ENCODE results near the gene HDAC11.

The HDAC11 gene

GRCh38 chr3:13548696-13549622 lies 68.9 kb downstream of the HDAC11 start, which contains the start of gene FBLN2:
TSS of gene FBLN2 (plus strand) at chr3:13549125. CDS start at chr3:13570356, 21,231 bp downstream.
- in situ Hi-C loops (cut with HindIII; ENCODE audit: low sequenced_read_pairs): no loop called here
- TF ChIP-seq, protein P1, sequence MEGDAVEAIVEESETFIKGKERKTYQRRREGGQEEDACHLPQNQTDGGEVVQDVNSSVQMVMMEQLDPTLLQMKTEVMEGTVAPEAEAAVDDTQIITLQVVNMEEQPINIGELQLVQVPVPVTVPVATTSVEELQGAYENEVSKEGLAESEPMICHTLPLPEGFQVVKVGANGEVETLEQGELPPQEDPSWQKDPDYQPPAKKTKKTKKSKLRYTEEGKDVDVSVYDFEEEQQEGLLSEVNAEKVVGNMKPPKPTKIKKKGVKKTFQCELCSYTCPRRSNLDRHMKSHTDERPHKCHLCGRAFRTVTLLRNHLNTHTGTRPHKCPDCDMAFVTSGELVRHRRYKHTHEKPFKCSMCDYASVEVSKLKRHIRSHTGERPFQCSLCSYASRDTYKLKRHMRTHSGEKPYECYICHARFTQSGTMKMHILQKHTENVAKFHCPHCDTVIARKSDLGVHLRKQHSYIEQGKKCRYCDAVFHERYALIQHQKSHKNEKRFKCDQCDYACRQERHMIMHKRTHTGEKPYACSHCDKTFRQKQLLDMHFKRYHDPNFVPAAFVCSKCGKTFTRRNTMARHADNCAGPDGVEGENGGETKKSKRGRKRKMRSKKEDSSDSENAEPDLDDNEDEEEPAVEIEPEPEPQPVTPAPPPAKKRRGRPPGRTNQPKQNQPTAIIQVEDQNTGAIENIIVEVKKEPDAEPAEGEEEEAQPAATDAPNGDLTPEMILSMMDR (IDR thresholded peaks at IDR 0.05; ENCODE audit: low read depth, low read length): no peak
- DNase-seq (ENCODE audit: low read depth, low spot score): no peak
- peak within 1 kb of the TSS; percentile 23 for H3K4me3 ChIP-seq (ENCODE audit: low read depth, low read length)

DNA sequence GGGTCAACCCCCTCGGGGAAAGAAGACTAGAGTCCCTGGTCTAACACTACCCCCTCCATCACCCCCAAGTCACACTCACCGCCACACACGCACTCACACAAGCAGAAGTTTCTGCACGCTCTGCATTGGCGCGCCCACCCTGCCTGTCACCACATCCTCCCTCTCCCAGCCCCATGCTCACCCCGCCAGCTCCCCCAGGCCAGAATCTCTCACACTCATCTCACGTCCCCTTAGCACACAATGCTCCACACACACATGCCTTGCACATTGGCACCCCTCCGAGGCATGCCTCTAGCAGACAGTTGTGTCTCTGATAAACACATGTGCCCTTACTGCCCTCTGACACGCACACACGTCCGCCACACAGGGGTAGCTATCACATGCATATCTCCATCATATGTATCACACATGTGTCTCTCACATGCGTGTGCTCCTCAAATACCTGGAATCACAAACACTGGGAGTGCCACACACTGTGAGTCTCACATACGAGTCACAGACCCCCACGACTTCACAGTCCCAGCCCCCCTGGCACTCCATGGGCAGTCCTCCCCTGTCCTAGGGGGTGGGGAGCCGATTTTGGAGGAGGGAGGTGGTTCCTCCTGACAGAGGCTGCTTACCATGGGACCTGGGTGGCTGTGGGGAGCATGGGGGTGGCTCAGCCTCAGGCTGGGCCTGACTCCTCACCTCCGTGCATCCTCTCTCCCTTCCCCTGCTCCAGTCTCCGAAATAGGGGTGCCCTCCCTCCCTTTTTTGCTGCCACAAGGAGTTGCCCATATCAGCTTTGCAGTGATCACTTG lies 69.7 kb downstream of the HDAC11 start:
- peak overlapping the region; percentile 21 for H3K4me3 ChIP-seq (ENCODE audit: low read depth, low read length)
- in situ Hi-C loops (cut with HindIII; ENCODE audit: low sequenced_read_pairs): no loop called here
- DNase-seq (ENCODE audit: low read depth, low spot score): no peak
- TF ChIP-seq, protein P1 (IDR thresholded peaks at IDR 0.05; ENCODE audit: low read depth, low read length): no peak

GRCh38 chr3:13550423-13550690 lies 70.3 kb downstream of the HDAC11 start:
- H3K4me3 ChIP-seq (ENCODE audit: low read depth, low read length): no peak overlapping the region
- in situ Hi-C loops (cut with HindIII; ENCODE audit: low sequenced_read_pairs): no loop called here
- no peak for DNase-seq (ENCODE audit: low read depth, low spot score)
- TF ChIP-seq, protein P1 (IDR thresholded peaks at IDR 0.05; ENCODE audit: low read depth, low read length): no peak

DNA sequence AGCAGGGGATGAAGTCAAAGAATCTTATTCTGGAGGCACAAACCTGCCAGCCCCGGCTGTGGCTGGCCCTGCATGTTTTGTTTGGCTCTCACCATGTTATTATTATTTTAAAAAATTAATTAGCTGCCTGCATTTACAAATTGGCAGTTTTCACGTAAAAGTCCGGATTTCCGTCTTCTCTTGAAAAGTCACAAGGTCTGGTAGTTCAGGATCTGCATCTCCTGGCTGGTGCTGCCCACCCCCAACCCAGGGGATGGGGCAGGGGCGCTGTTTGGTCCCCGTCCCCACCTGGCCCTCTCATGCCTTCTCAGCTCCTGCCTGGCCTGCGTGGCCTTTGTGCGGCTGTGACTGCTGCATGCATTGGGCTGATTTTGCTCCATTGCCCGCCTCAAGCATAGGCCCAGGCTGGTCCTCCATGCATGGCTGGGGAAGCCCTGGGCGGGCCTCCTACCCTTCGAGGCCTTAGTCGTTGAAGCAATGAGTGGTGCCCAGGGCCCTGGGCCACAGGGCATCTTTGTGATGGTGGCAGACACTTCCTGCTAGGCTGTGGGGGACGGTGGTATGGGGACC lies 70.8 kb downstream of the HDAC11 start:
- no peak overlapping the region for H3K4me3 ChIP-seq (ENCODE audit: low read depth, low read length)
- no peak for DNase-seq (ENCODE audit: low read depth, low spot score)
- TF ChIP-seq, protein P1 (IDR thresholded peaks at IDR 0.05; ENCODE audit: low read depth, low read length): no peak
- in situ Hi-C loops (cut with HindIII; ENCODE audit: low sequenced_read_pairs): no loop called here

DNA sequence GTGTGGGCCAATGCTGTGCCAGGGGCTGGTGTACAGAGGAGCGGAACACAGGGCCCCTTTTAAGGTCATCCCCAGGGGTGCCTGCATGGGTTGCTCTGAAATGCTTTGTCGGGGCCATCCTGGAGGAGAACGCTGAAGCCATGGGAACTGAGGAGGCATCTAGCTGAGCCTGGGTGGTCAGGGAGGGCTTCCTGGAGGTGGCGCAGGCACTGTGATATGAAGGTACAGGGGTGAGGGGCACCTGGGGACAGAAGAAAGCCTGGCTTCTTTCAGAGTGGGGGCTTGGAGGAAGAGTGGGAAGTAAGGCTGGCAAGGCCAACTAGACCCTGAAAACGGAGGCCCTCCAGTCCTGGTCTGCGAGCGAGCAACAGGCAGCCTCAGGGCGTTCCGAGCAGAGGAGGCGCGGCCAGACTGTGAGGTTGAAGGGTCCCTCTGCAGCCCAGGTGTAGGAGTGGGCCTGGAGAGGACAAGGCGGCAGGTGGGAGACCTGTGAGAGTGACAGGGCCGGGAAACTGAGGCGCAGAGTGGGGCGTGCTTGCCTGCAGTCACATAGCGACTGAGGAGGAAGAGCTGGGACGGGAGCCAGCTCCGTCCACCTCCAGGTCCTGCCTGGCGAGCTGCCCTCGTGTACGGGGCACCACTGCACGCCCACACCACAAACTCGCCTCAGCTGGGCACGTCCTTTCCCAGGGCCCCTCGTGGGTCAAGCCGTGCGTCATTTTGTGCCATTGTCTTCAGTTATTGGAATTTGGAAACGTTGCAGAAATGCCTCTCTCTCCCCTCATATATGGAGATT lies 72.9 kb downstream of the HDAC11 start:
- TF ChIP-seq, protein P1 (IDR thresholded peaks at IDR 0.05; ENCODE audit: low read depth, low read length): no peak
- H3K4me3 ChIP-seq (ENCODE audit: low read depth, low read length): no peak overlapping the region
- in situ Hi-C loops (cut with HindIII; ENCODE audit: low sequenced_read_pairs): no loop called here
- no peak for DNase-seq (ENCODE audit: low read depth, low spot score)

DNA sequence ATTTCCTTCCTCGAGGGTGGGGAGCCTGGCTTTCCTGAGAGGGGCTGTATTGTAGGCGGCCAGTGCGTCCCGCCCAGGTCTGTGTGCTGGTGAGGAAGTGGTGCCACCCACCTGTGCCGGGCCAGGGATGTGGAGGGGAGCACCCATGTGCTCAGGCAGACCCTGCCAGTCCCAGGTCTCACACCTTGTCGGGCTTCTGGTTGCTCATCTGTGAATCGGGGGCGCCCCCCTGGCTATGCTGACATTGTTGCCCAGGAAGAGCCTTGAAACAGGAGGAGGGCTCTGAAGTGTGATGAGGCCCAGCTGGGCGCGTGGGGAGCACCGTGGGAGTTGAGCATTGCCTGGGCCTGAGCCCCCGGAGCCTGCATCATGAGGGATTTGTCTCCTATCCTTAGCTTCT lies 73.6 kb downstream of the HDAC11 start:
- no peak for DNase-seq (ENCODE audit: low read depth, low spot score)
- in situ Hi-C loops (cut with HindIII; ENCODE audit: low sequenced_read_pairs): no loop called here
- TF ChIP-seq, protein P1 (IDR thresholded peaks at IDR 0.05; ENCODE audit: low read depth, low read length): no peak
- H3K4me3 ChIP-seq (ENCODE audit: low read depth, low read length): no peak overlapping the region

All from astrocyte of the spinal cord (primary cell).